ENCODE data around the gene PKIB. TPM values are rescaled to one million over a fixed set of nuclear protein-coding genes. Genes with fewer than 3 reads are reported as not detected.

PKIB gene
- total RNA-seq, 1 donor from 2014 or later = 8.7 TPM

DNA sequence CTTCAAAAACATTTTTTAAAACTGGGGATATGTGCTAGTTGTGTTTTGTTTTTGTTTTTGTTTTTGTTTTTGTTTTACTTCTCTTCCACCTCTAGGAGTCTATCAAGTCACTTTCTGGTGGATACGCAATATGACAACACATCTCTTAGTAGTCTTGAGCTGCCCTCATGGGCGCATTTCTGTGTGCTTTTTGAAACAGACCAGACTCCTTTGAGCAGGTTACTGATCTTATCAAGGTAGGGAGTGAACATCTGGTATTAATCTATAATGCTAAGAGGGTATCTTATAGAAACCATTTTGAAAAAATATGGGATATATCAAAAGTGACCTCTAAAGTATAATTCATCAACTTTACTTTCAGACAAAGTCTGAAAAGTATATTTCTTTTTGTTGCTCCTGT lies 56.2 kb downstream of the PKIB start:
- DNase-seq (ENCODE audit: low spot score) = no peak

DNA sequence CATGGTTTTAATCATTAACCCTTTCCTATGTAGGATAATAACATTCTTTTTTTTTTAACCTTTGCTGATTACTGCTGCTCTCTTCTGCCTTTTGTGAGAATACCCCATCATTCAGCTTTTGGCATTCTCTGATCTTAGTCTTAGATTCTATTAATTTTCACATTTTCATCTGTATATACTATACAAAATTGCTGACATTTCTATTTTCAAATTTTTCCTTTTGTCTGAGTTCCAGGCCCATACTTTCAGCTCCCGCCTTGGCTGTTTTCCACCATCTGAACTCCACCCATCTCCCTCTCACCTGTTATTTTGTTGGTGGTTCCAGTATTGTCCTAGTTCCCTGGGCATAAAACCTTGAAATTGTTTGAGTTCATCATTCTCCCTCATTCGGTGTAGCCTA lies 59.2 kb downstream of the PKIB start:
- no peak for DNase-seq (ENCODE audit: low spot score)

DNA sequence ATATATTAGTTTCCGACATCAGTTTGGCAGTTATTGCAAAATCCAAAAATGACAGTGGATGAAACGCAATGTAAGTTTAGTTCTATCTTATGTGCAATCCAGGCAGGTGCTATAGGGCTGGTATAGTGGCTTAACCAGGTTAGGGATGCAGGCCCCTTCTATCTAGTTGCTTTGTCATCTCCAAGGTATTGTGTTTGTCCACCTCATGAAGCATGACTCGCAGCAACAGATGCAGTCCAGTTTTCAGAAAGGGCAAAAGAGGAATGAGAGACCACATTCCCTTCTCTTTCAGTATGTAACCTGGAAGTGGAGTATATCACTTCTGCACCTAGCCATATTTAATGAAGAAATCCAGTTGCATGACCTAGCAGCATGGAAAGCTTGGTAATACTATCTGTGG lies 59.7 kb downstream of the PKIB start:
- DNase-seq (ENCODE audit: low spot score) = no peak

GRCh38 chr6:122671251-122671650 lies 61.0 kb downstream of the PKIB start:
- DNase-seq (ENCODE audit: low spot score) = no peak

DNA sequence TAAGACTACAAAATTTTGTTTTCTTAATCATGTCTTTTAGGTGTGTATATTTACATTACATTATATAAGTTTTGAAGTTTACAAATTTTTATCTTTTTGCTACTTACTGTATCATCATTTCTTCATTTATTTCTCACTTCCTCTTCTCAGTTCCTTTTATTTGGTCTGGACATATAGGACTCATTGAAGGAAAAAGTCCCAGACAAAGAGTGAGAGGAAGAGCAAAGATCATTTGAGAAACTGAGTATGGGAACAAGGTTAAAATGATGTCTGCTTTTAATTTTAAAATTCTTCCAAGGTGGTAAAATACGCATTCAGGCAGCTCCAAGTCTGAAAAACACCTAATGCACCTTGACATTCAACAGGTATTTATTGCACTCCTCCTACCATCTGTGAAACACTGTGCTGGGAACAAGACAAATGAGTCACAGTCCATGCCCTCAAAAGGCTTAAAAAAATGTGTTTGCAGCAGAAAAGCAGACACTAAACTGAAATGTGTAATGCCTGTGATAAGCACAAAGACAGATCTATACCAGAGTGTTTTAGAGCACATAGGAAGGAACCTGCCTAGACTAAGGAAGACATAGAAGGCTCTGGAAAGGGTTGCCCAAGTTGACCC lies 63.2 kb downstream of the PKIB start:
- DNase-seq (ENCODE audit: low spot score) = peak; percentile 81

- DNase-seq (ENCODE audit: low spot score) = no peak
Observed at GRCh38 chr6:122676146-122676545, 65.9 kb downstream of the PKIB start.

DNA sequence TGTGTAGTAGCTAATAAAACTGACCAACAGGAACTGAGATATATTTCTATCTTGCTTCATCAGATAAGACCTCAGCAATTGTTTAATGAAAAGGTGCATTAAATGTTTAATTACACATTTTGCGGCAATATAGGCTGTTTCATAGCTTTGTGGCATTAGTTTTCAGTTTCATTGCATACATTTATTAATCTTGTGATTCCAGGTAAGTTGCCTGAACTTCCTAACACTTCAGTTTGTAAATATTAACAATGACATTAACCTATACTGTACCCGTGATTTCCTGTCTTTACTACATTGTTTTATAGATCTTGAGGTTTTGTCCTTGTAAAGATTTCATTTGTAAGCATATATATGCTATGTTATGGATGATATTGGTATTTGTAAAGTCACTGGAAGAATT lies 66.5 kb downstream of the PKIB start:
- no peak for DNase-seq (ENCODE audit: low spot score)

DNA sequence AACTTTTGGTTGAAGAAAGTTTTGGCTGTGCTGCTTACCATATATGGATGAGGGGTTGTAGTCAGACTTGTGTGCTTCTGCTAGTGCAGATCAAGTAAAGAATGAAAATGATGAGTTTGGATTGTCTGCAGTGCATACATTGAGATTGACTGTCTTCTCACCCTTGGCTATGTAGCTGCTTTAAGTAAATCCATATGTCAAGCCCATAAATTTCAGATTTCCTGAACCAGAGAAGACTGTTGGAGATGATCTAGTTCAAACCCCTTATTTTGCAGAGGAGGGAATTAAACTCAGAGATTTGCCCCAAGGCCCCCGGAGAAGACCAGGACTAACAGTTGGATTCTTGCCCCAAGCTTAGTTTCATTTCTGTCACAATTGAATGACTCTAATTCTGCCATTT lies 67.2 kb downstream of the PKIB start:
- no peak for DNase-seq (ENCODE audit: low spot score)

- DNase-seq (ENCODE audit: low spot score) = no peak
Observed at GRCh38 chr6:122678841-122679240, 68.6 kb downstream of the PKIB start.

- no peak for DNase-seq (ENCODE audit: low spot score)
Observed at GRCh38 chr6:122681705-122682104, 71.5 kb downstream of the PKIB start.

- no peak for DNase-seq (ENCODE audit: low spot score)
Observed at GRCh38 chr6:122683989-122684651, 73.9 kb downstream of the PKIB start.

DNA sequence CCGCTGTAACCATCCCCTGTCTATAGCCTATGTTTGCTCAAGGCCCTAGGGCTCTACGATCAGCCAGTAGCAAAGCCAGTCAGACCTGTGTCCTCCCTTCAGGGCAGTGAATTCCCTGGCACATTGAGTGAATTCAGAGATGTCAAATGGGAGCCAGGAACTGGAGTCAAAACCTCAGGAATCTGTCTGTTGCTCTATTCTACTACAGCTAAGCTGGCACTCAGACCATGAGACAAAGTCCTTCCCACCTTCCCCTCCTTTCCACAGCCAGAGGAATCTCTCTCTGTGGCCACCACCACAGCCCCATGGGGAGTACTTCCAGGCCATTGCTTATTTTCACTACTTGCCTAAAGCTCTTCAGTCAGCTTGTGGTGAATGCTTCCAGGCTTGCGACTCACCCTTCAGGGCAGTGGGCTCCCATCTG lies 82.0 kb downstream of the PKIB start:
- no peak for DNase-seq (ENCODE audit: low spot score)

DNA sequence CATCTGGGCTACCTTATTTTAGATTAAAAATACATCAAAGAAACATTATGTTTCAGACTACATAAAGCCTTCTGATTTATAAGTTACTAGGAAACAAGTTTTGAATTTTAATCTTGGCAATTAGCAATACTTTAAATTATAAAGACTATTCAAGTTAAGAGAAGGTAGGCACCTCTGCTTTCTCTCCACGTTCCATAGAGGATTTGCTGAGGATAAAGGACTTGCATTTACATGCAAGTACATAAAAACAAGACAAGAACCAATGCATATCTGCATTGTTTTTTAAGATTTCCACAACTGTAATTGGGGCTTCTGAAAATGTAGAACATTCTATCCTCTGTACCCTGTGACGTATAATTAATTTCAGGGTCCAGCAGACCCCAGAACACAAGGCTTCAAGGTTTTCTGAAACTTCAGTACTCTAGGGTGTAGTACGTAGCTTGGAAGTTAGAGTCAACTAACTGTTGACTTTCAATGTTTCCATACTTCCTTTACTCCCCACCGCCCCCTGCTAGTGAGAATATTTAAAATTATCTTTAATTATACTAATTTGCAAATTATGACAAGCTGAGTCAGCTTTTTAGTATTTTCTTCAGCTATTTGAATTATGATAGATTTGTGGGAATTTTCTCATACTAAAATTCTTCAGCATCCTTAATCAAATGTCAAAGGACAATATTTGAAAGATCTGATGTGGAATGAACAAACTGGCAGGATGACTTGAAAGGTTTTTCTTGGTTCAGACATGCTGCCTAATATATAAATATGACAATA lies 82.8 kb downstream of the PKIB start:
- no peak for DNase-seq (ENCODE audit: low spot score)

DNA sequence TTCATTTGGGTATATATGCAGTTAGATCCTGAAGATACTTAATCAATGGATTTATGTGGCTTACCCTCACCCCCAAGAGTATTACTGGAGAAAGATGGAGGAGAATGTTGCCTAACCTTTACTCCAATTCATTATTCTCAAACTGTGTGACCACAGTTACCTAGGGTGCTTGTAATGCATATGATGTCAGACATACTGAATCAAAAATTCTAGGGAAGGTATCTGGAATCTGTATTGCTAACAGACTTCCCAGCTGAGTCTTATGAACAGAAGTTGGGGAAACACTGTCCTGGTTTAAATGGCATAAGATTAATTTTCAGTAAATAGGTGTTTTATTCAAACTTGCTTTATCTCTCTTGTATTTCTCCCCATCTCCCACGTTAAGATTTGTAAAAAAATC lies 83.9 kb downstream of the PKIB start:
- DNase-seq (ENCODE audit: low spot score) = no peak

GRCh38 chr6:122694602-122695001 lies 84.4 kb downstream of the PKIB start:
- no peak for DNase-seq (ENCODE audit: low spot score)

GRCh38 chr6:122695188-122695587 lies 85.0 kb downstream of the PKIB start:
- DNase-seq (ENCODE audit: low spot score) = no peak

DNA sequence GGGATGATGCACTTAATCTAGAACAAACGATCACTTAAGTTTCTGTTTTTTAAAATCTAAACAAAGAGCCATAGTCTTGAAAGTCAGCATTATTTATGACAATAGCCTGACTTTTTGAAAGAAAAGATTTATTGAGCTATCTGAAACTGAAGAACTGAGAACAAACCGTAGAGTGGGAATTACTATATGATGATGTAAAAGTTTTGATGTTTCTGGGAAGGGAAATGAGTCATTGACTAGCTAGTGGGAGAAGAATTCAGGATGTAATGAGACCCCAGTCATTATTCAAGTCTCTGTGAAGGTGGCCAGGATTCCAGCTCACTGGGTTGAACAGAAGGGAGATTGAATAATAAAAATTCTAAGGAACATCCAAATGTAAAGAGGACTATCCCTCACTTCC lies 85.9 kb downstream of the PKIB start:
- no peak for DNase-seq (ENCODE audit: low spot score)

DNA sequence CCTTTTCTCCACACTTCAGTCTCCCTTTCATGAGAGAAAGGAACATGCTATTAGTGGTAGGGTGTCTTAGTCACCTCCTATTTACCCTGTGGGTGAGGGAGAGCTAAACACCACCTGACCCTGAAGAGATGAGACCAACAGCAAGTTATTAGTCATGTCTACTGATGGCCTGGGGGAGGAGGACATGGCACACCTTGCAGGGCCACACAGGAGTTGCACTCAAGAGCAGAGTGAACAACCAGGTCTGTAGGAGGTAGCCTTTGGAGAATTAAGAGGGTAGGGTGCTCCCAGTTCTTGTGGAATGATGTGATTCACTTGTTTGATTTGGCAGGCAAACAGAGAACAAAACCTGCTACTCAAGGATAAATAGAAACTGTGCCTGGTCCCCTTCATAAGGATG lies 86.6 kb downstream of the PKIB start:
- no peak for DNase-seq (ENCODE audit: low spot score)

GRCh38 chr6:122697458-122697857 lies 87.3 kb downstream of the PKIB start:
- DNase-seq (ENCODE audit: low spot score) = no peak

GRCh38 chr6:122701666-122702065 lies 91.5 kb downstream of the PKIB start:
- no peak for DNase-seq (ENCODE audit: low spot score)

GRCh38 chr6:122702841-122703240 lies 92.6 kb downstream of the PKIB start:
- no peak for DNase-seq (ENCODE audit: low spot score)

DNA sequence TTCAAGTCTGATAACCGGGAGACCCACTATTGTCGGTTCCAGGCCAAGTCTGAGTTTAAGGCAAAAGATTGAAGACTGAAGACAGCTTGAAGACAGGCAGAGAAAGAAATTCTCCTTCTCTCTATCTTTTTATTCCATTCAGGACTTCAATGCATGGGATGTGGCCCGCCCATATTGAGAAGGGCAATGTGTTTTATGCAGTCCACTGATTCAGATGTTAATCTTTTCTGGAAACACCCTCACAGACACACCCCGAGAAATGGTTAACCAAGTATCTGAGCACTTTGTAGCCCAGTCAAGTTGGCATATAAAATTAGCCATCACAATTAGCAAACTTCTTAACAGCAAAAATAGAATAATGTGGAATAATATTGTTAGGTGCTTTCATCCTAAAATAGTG lies 93.9 kb downstream of the PKIB start:
- DNase-seq (ENCODE audit: low spot score) = no peak

DNA sequence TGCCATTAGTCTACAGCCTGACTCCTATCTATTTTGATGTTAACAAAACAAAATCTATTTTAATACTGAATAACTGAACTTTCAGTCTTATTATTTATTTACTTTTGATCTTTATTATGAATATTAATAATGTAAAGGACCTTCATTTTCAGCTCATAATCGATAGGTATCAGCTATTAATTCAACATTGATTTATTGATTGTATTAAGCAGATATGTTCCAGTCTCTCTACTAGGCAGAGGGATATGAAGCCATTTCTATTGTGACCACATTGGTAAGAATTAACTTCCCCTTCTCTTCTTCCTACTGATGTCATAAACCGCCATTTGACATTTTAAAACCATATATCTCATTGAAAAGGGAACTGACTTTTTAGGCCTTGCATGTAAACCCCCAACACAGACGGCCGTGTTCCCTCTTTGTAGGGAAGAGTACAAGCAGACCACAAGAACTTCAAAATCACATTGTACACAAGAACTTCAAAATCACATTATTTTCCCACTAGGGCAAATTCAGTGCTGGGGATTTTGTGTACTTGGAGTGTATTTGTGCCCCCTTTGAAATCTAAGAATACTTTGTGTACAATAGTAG lies 99.8 kb downstream of the PKIB start:
- DNase-seq (ENCODE audit: low spot score) = no peak
